NT2/D1 (cell line): Measurements from ENCODE around the gene PPP2R1B.

Source experiments
- SUZ12 ChIP-seq: IDR thresholded peaks from 2 replicates; pipeline ENCODE4 v1.6.1; 2011; ENCODE audit not compliant: insufficient read length, insufficient read depth; ENCODE audit errors: extremely low read depth
- ZNF274 ChIP-seq: IDR thresholded peaks from 2 replicates; pipeline ENCODE4 v1.6.1; 2011; ENCODE audit warnings: mild to moderate bottlenecking, low read depth, low read length

DNA sequence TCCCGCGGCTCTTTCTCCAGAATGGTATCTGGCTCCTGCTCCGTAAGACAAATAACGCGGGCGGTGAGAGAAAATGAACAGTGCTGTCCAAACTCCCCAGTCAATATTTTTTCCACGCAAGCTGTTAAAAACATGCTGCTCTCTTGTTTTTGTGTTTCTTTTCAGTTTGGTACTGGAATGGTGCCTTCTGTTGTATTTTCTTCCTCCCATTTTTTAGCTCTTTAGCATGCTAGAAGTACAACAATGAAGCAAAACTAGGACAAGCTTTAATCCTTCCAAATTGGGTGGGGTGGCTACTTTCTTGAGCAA is 599 bp upstream of the PPP2R1B start:
- TF ChIP-seq ZNF274 (no peak), SUZ12 (no peak)
